Measurements from ENCODE around the gene TPPP2.
"Not testable (repeated sequence)": the region's sequence is repeated elsewhere in the genome, so short reads cannot be mapped to it uniquely, and the experiment has no call there.

The TPPP2 gene

GRCh38 chr14:21029917-21030316 is at the start of gene TPPP2:
TSS of gene TPPP2 (plus strand) at chr14:21030217. CDS start at chr14:21030582, 365 bp downstream.
- no peak for DNase-seq

DNA sequence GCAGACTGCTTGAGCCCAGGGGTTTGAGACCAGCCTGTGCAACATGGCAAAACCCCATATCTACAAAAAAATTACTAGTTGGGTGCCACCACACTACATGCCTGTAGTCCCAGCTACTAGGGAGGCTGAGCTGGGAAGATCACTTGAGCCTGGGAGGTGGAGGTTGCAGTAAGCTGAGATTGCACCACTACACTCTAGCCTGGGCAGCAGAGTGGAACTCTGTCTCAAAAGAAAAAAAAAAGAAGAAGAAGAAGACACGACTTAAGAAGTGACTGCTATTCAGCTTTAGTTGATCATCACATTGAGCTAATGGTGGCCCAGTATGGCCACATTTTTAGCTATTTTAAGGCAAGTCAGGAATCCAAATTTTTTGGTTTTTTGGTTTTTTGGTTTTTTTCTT is 49.1 kb upstream of the TPPP2 start:
- no peak for DNase-seq

GRCh38 chr14:20982646-20983369 is 47.2 kb upstream of the TPPP2 start:
- no peak for DNase-seq

GRCh38 chr14:20985650-20986049 is 44.4 kb upstream of the TPPP2 start:
- not testable (repeated sequence) for DNase-seq

DNA sequence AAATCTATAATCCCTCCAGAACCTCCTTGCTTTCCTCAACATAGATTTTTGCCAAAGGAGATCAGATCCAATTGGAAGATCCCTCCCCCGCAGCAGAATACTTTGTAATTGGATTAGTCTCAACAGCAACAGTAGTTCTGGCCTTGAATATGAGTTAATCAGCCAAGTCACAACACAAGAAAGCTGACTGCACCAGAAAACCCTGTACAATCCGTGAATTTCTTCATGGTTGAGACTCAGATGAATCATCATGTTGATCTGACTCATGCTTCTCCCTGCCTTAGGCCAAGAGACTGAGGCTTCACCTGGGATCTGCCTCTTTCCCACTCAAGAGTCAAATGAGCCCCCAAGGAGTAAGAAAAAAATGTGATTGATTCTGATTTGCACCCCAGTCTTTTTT is 43.2 kb upstream of the TPPP2 start:
- no peak for DNase-seq

- peak; percentile 13 for DNase-seq
Observed at GRCh38 chr14:20988717-20989470, 41.1 kb upstream of the TPPP2 start.

- DNase-seq = no peak
Observed at GRCh38 chr14:20989471-20989786, 40.6 kb upstream of the TPPP2 start.

- peak; percentile 99 for DNase-seq
Observed at GRCh38 chr14:20989787-20990600, 40.0 kb upstream of the TPPP2 start, which contains the start of gene METTL17. TSS of gene METTL17 (plus strand) at chr14:20989980. CDS start at chr14:20990003, 23 bp downstream.

- DNase-seq = no peak
Observed at GRCh38 chr14:20996521-20996920, 33.5 kb upstream of the TPPP2 start.

- DNase-seq = no peak
Observed at GRCh38 chr14:20997115-20997514, 32.9 kb upstream of the TPPP2 start.

DNA sequence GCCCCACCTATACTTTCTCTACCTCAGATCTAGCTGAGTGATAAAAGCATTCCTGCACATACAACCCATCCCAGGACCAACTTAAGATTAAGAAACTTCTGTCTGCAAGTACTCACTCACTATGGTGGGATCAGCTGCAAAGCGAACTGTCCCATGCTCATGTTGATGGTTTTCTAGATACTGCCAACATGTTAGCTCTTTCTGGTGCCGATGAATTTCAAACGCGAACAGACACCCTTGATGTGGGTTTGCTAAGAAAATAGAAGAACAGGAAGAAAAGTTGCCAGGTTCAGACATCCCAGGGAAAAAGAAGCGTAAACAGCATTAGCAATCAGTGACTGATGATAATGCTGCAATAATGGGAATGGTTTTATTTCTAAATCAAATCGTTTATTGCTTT is 32.5 kb upstream of the TPPP2 start:
- no peak for DNase-seq

DNA sequence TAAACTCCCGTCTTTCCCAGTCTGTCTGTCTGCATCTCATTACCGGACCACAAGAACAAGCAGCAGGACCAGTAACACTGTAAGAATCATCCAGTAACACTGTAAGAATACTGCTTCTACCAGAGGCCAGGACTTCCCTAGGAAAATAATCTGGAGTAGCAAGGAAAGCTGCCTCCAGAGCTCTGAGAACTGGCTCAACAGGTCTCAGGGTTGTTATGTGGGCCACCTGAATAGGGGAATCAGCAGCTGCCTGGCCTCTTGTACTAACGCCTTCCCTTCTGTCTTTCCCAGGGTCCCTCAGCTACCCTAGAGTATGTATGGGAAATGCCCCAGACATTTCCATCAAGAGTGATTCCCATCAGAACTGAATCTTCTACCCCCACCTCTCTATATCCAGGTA is 31.9 kb upstream of the TPPP2 start:
- no peak for DNase-seq

- no peak for DNase-seq
Observed at GRCh38 chr14:20998674-20999366, 31.2 kb upstream of the TPPP2 start, which contains the start of gene SLC39A2. TSS of gene SLC39A2 (plus strand) at chr14:20999293. CDS start at chr14:20999447, 154 bp downstream.

- no peak for DNase-seq
Observed at GRCh38 chr14:20999591-20999990, 30.4 kb upstream of the TPPP2 start.

DNA sequence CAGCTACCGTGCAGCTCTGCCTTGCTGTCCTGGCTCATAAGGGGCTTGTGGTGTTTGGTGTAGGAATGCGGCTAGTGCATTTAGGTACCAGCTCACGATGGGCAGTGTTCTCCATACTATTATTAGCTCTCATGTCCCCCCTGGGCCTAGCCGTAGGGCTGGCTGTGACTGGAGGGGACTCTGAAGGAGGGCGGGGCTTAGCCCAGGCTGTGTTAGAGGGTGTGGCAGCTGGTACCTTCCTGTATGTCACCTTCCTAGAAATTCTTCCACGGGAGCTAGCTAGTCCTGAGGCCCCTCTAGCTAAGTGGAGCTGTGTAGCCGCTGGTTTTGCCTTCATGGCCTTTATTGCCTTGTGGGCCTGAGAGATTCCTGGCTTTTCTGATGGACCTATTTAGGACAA is 28.8 kb upstream of the TPPP2 start:
- DNase-seq = no peak

GRCh38 chr14:21003788-21004346 is 26.1 kb upstream of the TPPP2 start:
- no peak for DNase-seq

DNA sequence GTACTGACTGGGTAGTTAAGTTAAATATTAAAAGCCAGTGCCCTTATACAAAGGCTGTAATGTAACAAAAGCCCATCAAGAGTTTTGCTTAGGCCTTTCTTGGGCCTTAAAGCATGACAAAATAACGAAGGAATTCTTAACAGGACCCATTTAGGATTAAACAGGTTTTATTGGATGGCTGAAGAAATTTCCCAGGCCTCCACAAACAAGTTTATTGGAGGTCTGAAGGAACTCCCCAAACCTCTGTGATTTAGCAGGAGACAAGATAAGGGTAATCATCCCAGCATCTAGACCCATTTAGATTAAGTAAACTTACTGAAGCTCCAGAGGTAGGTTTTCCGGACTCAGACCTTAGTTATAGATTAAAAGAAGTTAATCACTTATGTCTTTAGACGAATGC is 20.3 kb upstream of the TPPP2 start:
- not testable (repeated sequence) for DNase-seq

DNA sequence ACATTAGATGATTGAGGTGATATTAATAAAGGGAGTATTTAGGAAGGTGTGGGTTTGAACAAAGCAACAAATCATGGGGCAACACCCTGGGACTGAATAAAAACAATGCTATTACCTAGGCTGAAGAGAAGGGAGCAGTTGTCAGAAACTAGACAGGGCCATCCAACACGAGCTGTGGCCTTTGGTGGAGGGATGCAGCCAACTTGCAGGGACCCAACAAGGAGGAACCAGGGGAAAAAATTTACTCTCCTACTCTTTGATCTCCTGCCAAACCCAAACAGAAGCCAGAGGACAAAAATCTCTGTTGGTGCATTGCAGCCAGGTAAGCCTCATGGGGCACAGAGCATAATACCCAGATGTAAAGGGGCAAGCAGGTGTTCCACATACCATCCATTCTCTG is 18.9 kb upstream of the TPPP2 start:
- no peak for DNase-seq

GRCh38 chr14:21014761-21015190 is 15.2 kb upstream of the TPPP2 start:
- DNase-seq = peak; percentile 87

GRCh38 chr14:21015312-21015711 is 14.7 kb upstream of the TPPP2 start:
- no peak for DNase-seq

DNA sequence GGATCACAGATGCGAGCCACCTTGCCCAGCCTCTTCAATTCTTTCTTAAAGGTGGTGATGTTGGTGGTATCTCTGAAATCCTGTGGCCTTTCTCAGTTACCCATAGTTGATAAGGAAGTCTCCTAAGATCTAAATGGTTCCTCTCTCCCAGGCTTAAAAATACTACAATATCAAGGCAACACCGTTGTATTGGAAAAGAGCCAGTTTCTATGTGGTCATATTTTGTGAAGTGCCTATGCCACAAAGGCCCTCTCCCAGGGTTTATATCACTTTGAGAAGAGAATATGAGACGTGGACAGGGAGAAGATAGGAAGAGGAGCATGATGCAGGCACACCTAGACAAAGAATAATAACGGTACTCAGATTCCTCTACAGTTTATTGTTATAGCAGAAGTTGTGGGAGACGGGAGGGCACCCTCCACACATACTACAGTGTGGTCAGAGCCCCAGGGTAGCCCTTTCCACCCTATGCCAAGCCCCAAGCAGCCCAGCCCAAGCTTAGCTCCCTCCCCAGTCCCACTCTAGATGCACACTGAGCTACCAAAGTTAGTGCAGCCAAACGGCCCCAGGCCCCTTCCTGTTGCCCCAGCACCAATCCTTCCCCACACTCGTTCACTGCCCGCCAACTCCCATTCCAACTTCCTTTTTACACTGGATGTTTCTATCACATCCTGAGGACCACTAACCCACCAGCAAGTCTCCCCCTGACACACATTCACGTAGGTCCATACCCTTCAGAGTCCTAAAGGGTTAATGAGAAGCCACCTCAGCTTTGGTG is 13.4 kb upstream of the TPPP2 start:
- peak; percentile 22 for DNase-seq

Measured in hematopoietic multipotent progenitor cell treated with erythropoietin and hydrocortisone succinate and interleukin-3 and kit ligand, for 8 days (in vitro differentiated cells).